Keratinocyte (primary cell): Measurements from ENCODE around the gene MAN1C1. TPM values are rescaled to one million over a fixed set of nuclear protein-coding genes. Genes with fewer than 3 reads are reported as not detected.

ENCODE experiments used
- DNase-seq: peaks from one replicate; pipeline ENCODE4 v3.0.0-alpha.2; 2011; ENCODE audit warnings: low read depth, missing footprints, low spot score
- FAIRE-seq: peaks from 2 replicates; lab custom pipeline; 2011; peaks lifted over from hg19 to GRCh38; lab: Jason Lieb, UNC
- H2AFZ ChIP-seq: 2 replicates; pipeline ENCODE4 v1.6.0; 2012; ENCODE audit warnings: low read length, control low read depth, inconsistent platforms; ENCODE audit not compliant: control insufficient read depth
- H3K27ac ChIP-seq: 2 replicates; pipeline ENCODE4 v1.5.1; 2011; ENCODE audit warnings: low read length; ENCODE audit not compliant: control insufficient read depth, insufficient read depth
- H3K27me3 ChIP-seq: 3 replicates; pipeline ENCODE4 v1.6.0; 2011; ENCODE audit warnings: low read length; ENCODE audit not compliant: control insufficient read depth, insufficient read depth; ENCODE audit errors: extremely low read depth
- H3K36me3 ChIP-seq, 2 experiments: 2 replicates in 1 of 2; 3 replicates in 1 of 2; pipeline ENCODE4 v1.5.1; 2011; ENCODE audit warnings: low read length in 2 of 2, mild to moderate bottlenecking in 1 of 2; ENCODE audit not compliant: control insufficient read depth in 2 of 2, insufficient read depth in 2 of 2; ENCODE audit errors: extremely low read depth in 1 of 2
- H3K4me1 ChIP-seq: 3 replicates; pipeline ENCODE4 v1.5.1; 2011; ENCODE audit warnings: low read length; ENCODE audit not compliant: control insufficient read depth, insufficient read depth; ENCODE audit errors: extremely low read depth
- H3K4me2 ChIP-seq: 3 replicates; pipeline ENCODE4 v1.6.0; 2011; ENCODE audit warnings: low read depth, low read length; ENCODE audit not compliant: control insufficient read depth, insufficient read depth; ENCODE audit errors: extremely low read depth
- H3K4me3 ChIP-seq, 3 experiments: fragments of 200-600 bp in 1 of 3; sonication (generic) in 1 of 3; 2 replicates in 2 of 3; 3 replicates in 1 of 3; pipeline ENCODE4 v1.5.1; 2011 to 2016; ENCODE audit warnings: low read length in 3 of 3, mild to moderate bottlenecking in 3 of 3, control low read depth in 2 of 3, inconsistent platforms in 1 of 3, low read depth in 1 of 3, mixed read lengths in 1 of 3, mixed run types in 1 of 3, moderate library complexity in 1 of 3; ENCODE audit not compliant: control insufficient read depth in 2 of 3, insufficient read depth in 2 of 3; ENCODE audit errors: extremely low read depth in 1 of 3
- H3K79me2 ChIP-seq: 2 replicates; pipeline ENCODE4 v1.6.0; 2012; ENCODE audit warnings: low read length; ENCODE audit not compliant: control insufficient read depth, insufficient read depth
- H3K9ac ChIP-seq: 3 replicates; pipeline ENCODE4 v1.6.0; 2011; ENCODE audit warnings: low read length; ENCODE audit not compliant: control insufficient read depth, insufficient read depth; ENCODE audit errors: extremely low read depth
- H3K9me1 ChIP-seq: 3 replicates; pipeline ENCODE4 v1.6.0; 2011; ENCODE audit warnings: low read length; ENCODE audit not compliant: control insufficient read depth, insufficient read depth; ENCODE audit errors: extremely low read depth
- H3K9me3 ChIP-seq: 2 replicates; pipeline ENCODE4 v1.5.1; 2012; ENCODE audit warnings: low read depth, low read length; ENCODE audit not compliant: control insufficient read depth
- H4K20me1 ChIP-seq: 3 replicates; pipeline ENCODE4 v1.6.0; 2011; ENCODE audit warnings: low read length; ENCODE audit not compliant: control insufficient read depth, insufficient read depth; ENCODE audit errors: extremely low read depth
- EZH2 ChIP-seq: IDR thresholded peaks from one replicate; pipeline ENCODE4 v1.6.1; 2012; ENCODE audit warnings: inconsistent platforms, mild to moderate bottlenecking, low read length, moderate library complexity
- dilution Hi-C: fragments of 300-500 bp; cut with MboI; formaldehyde crosslinking; loops from one replicate; pipeline ENCODE4 v1.7.0; 2020; ENCODE audit warnings: low sequenced_read_pairs; ENCODE audit not compliant: extremely low pct_ligation_motif_present
- polyA plus RNA-seq, 5 experiments: library from polyadenylated mRNA; depleted of rRNA in 3 of 5; stranded (reverse) in 3 of 5; stranded (forward) in 1 of 5; unstranded in 1 of 5; fragments of >200 nt; gene quantifications; 1 replicate in 1 of 5; 2 replicates in 3 of 5; 3 replicates in 1 of 5; pipeline versions ENCODE4 v1.2.1 to v1.2.3, GENCODE V29; 2011 to 2012; ENCODE audit warnings: missing spikeins in 2 of 5, low read depth in 1 of 5, low replicate concordance in 1 of 5
- TF ChIP-seq, protein P1 (sequence below), 3 experiments: IDR thresholded peaks in 1 of 3; conservative IDR thresholded peaks in 1 of 3; optimal IDR thresholded peaks in 1 of 3; 2 replicates in 2 of 3; 3 replicates in 1 of 3; pipeline versions ENCODE3 to v1.5.1; 2011; ENCODE audit warnings: low read length in 3 of 3, mild to moderate bottlenecking in 3 of 3, moderate library complexity in 2 of 3, control low read depth in 1 of 3, inconsistent platforms in 1 of 3; ENCODE audit not compliant: insufficient read depth in 2 of 3; ENCODE audit errors: extremely low read depth in 1 of 3

MAN1C1 gene
- polyA plus RNA-seq, 1 donor (not counting 4 experiments of a cell fraction or from before 2014, with no cell fraction given), result 0.07 TPM

DNA sequence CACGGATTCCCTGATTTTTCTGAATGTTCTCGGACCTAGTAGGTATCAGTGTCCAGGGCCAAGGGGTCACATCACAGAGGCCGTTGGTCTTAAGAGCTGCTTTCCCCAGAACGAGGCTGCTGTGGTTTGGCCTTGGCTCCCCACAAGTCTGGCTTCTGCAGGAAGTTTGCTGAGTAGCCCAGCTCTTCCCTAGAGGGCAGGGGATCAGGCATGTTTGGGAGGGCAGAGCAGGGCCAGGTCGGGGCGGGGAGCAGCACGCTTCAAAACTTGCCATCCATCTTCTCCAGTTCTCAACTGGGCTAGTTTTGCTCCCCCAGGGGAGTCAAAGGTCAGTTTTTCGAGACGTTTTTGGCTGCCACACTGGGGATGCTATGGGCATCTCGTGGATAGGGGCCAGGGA is 37.0 kb downstream of the MAN1C1 start:
- Histone ChIP-seq H3K4me2 (no peak overlapping the region), H3K9ac (no peak overlapping the region), H3K27me3 (peaks cover 22% of the 10 kb centered on the region), H3K79me2 (no peaks in the 10 kb centered on the region), H3K9me1 (no peaks in the 10 kb centered on the region), H4K20me1 (peaks cover 4% of the 10 kb centered on the region), H3K4me1 (peaks cover 4% of the 10 kb centered on the region), H3K36me3 (no peaks in the 10 kb centered on the region), H2AFZ (no peak overlapping the region), H3K27ac (no peak overlapping the region), H3K4me3 (no peak overlapping the region), H3K9me3 (no peaks in the 10 kb centered on the region)
- no peak for TF ChIP-seq EZH2
- TF ChIP-seq, protein P1, sequence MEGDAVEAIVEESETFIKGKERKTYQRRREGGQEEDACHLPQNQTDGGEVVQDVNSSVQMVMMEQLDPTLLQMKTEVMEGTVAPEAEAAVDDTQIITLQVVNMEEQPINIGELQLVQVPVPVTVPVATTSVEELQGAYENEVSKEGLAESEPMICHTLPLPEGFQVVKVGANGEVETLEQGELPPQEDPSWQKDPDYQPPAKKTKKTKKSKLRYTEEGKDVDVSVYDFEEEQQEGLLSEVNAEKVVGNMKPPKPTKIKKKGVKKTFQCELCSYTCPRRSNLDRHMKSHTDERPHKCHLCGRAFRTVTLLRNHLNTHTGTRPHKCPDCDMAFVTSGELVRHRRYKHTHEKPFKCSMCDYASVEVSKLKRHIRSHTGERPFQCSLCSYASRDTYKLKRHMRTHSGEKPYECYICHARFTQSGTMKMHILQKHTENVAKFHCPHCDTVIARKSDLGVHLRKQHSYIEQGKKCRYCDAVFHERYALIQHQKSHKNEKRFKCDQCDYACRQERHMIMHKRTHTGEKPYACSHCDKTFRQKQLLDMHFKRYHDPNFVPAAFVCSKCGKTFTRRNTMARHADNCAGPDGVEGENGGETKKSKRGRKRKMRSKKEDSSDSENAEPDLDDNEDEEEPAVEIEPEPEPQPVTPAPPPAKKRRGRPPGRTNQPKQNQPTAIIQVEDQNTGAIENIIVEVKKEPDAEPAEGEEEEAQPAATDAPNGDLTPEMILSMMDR (optimal IDR thresholded peaks at IDR 0.05 in 1 of 3, IDR thresholded peaks at IDR 0.05 in 1 of 3, conservative IDR thresholded peaks at IDR 0.05 in 1 of 3; ENCODE audit: extremely low read depth in 1 of 3, insufficient read depth in 2 of 3, low read length in 3 of 3), result no peak
- DNase-seq, result no peak
- no peak for FAIRE-seq
- dilution Hi-C loops, result no loop called here

DNA sequence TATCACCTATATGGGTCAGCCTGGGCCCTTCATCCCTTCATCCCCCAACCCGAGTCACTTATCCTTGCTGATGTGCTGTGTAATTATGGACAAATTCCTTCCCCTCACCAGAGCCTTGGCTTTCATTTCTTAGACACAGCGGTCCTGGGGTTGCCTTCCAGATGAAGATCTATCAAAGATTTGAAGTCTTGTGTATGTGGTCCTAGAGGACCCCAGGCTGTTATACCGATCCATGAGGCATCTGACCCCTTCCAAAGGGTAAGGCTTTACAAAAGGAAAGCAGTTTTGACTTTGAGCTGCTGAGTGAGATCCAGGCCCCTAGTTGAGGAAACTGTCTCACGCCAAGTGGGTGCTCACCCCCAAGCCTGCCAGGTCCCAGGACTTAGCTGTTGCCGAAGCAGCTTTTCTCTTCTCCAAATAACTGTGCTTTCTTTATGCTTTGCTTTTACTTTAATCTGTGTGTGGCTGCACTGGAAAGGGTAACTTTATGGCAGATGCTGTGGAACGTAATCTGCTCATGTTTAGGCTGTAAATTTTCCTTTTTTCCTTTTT is 37.6 kb downstream of the MAN1C1 start:
- Histone ChIP-seq H4K20me1 (peaks cover 4% of the 10 kb centered on the region), H3K27me3 (peaks cover 27% of the 10 kb centered on the region), H3K9me1 (no peaks in the 10 kb centered on the region), H3K4me1 (peaks cover 4% of the 10 kb centered on the region), H3K9me3 (no peaks in the 10 kb centered on the region), H3K36me3 (no peaks in the 10 kb centered on the region), H3K4me3 (no peak overlapping the region), H3K9ac (no peak overlapping the region), H3K4me2 (no peak overlapping the region), H2AFZ (no peak overlapping the region), H3K79me2 (no peaks in the 10 kb centered on the region), H3K27ac (no peak overlapping the region)
- no peak for DNase-seq
- dilution Hi-C loops, result no loop called here
- TF ChIP-seq, protein P1 (optimal IDR thresholded peaks at IDR 0.05 in 1 of 3, IDR thresholded peaks at IDR 0.05 in 1 of 3, conservative IDR thresholded peaks at IDR 0.05 in 1 of 3; ENCODE audit: extremely low read depth in 1 of 3, insufficient read depth in 2 of 3, low read length in 3 of 3), result no peak
- TF ChIP-seq EZH2, result no peak
- FAIRE-seq, result no peak
